ENCODE results near the gene C1orf115. TPM values are rescaled to one million over a fixed set of nuclear protein-coding genes. Genes with fewer than 3 reads are reported as not detected.
"Not testable (repeated sequence)": the region's sequence is repeated elsewhere in the genome, so short reads cannot be mapped to it uniquely, and the experiment has no call there.

Gene C1orf115
- total and polyA plus RNA-seq, 8 donors, result 9.3 to 28.8 (median 14.9) TPM

GRCh38 chr1:220717800-220718640, 27.9 kb downstream of the C1orf115 start:
- no peak for TF ChIP-seq CTCF (IDR thresholded peaks at IDR 0.05)
- no peak for TF ChIP-seq POLR2AphosphoS5 (IDR thresholded peaks at IDR 0.05)
- no peak for TF ChIP-seq EP300 (IDR thresholded peaks at IDR 0.05)
- no peak for TF ChIP-seq POLR2A (IDR thresholded peaks at IDR 0.05)
- Histone ChIP-seq H3K27ac (no peak overlapping the region), H3K4me3 (no peak overlapping the region), H3K27me3 (no peaks in the 10 kb centered on the region), H3K36me3 (no peaks in the 10 kb centered on the region), H3K4me1 (no peaks in the 10 kb centered on the region), H3K9me3 (peaks cover 0 to 10% (median 2%) of the 10 kb centered on the region in 4 donors)
- WGBS, 5 donors, result 82 to 88% (median 88%) methylated on average over 20 of the region's 20 CpGs
- DNase-seq, result no peak
- intact Hi-C loops (cut with DNase I; ENCODE audit: low total_unique reads), result no loop called here

- WGBS, 5 donors, result 62 to 76% (median 68%) methylated on average over 7 of the region's 7 CpGs
- H3K4me1 ChIP-seq; H3K4me3 ChIP-seq; H3K27ac ChIP-seq; H3K27me3 ChIP-seq; H3K36me3 ChIP-seq; DNase-seq; H3K9me3 ChIP-seq; intact Hi-C loops (cut with DNase I; ENCODE audit: low total_unique reads): not testable (repeated sequence)
Measured at GRCh38 chr1:220721266-220721665, 31.1 kb downstream of the C1orf115 start.

GRCh38 chr1:220726634-220727033, 36.5 kb downstream of the C1orf115 start:
- DNase-seq, result no peak
- no peaks in the 10 kb centered on the region for H3K36me3 ChIP-seq

GRCh38 chr1:220727519-220727918, 37.4 kb downstream of the C1orf115 start:
- H3K27me3 ChIP-seq, result no peaks in the 10 kb centered on the region
- TF ChIP-seq POLR2A (IDR thresholded peaks at IDR 0.05), result no peak
- no peak for TF ChIP-seq POLR2AphosphoS5 (IDR thresholded peaks at IDR 0.05)
- TF ChIP-seq CTCF (IDR thresholded peaks at IDR 0.05), result no peak
- TF ChIP-seq EP300 (IDR thresholded peaks at IDR 0.05), result no peak
- intact Hi-C loops (cut with DNase I; ENCODE audit: low total_unique reads), result no loop called here
- H3K36me3 ChIP-seq, result no peaks in the 10 kb centered on the region
- 78 to 95% (median 86%) methylated on average over 1 of the region's 1 CpG for WGBS, 5 donors
- no peaks in the 10 kb centered on the region for H3K9me3 ChIP-seq
- no peak overlapping the region for H3K27ac ChIP-seq
- DNase-seq, result no peak
- no peak overlapping the region for H3K4me3 ChIP-seq
- H3K4me1 ChIP-seq, result peaks cover 2 to 7% (median 5%) of the 10 kb centered on the region in 4 donors

More at GRCh38 chr1:220726634-220727033, 36.5 kb downstream of the C1orf115 start:
- TF ChIP-seq POLR2A (IDR thresholded peaks at IDR 0.05), result no peak
- no peak for TF ChIP-seq EP300 (IDR thresholded peaks at IDR 0.05)
- TF ChIP-seq CTCF (IDR thresholded peaks at IDR 0.05), result no peak
- TF ChIP-seq POLR2AphosphoS5 (IDR thresholded peaks at IDR 0.05), result no peak
- Histone ChIP-seq H3K4me3 (no peak overlapping the region), H3K27ac (no peak overlapping the region), H3K4me1 (no peaks in the 10 kb centered on the region), H3K9me3 (no peaks in the 10 kb centered on the region), H3K27me3 (no peaks in the 10 kb centered on the region)
- intact Hi-C loops (cut with DNase I; ENCODE audit: low total_unique reads), result no loop called here
- 69 to 85% (median 79%) methylated on average over 3 of the region's 3 CpGs for WGBS, 5 donors

GRCh38 chr1:220730486-220730885, 40.3 kb downstream of the C1orf115 start:
- TF ChIP-seq EP300 (IDR thresholded peaks at IDR 0.05) (no peak), POLR2A (IDR thresholded peaks at IDR 0.05) (no peak), CTCF (IDR thresholded peaks at IDR 0.05) (no peak), POLR2AphosphoS5 (IDR thresholded peaks at IDR 0.05) (no peak)
- H3K27ac ChIP-seq, result no peak overlapping the region
- H3K27me3 ChIP-seq, result no peaks in the 10 kb centered on the region
- H3K4me1 ChIP-seq, result peaks cover 13 to 30% (median 21%) of the 10 kb centered on the region in 4 donors
- DNase-seq, result no peak
- intact Hi-C loops (cut with DNase I; ENCODE audit: low total_unique reads), result loop anchor here (10.0 kb wide), 1 partner anchor 46 kb away; no protein-coding TSS in a partner anchor
- no peak overlapping the region for H3K4me3 ChIP-seq
- no peaks in the 10 kb centered on the region for H3K36me3 ChIP-seq
- WGBS, 5 donors, result 82 to 98% (median 86%) methylated on average over 2 of the region's 2 CpGs
- H3K9me3 ChIP-seq, result no peaks in the 10 kb centered on the region

Data from stomach (tissue), 9 donors.